Mucosa of descending colon (tissue), 3 donors: ENCODE measurements around the gene LRIT3. TPM values are rescaled to one million over a fixed set of nuclear protein-coding genes. Genes with fewer than 3 reads are reported as not detected.
A peak's percentile ranks its signal among the peaks of the same experiment; 100 is the strongest.

Source experiments
- ATAC-seq: fragments of 200-7000 bp; cut with Tn5 transposase; one replicate; pipeline ENCODE4 v1.9.1; 2020; ENCODE audit warnings: mild to moderate bottlenecking, moderate library complexity
- DNase-seq, 3 donors: peaks; one replicate each; pipeline ENCODE4 v3.0.0-alpha.2; 2020
- H3K36me3 ChIP-seq: fragments of 200-600 bp; one replicate; pipeline ENCODE4 v1.8.0; 2021; ENCODE audit warnings: low read depth, mild to moderate bottlenecking
- H3K4me1 ChIP-seq: fragments of 200-600 bp; one replicate; pipeline ENCODE4 v1.8.0; 2021; ENCODE audit warnings: low read depth, mild to moderate bottlenecking
- H3K4me3 ChIP-seq: fragments of 200-600 bp; one replicate; pipeline ENCODE4 v1.8.0; 2021; ENCODE audit warnings: mild to moderate bottlenecking
- H3K9me3 ChIP-seq: fragments of 200-600 bp; one replicate; pipeline ENCODE4 v1.8.0; 2021; ENCODE audit warnings: mild to moderate bottlenecking
- CTCF ChIP-seq: fragments of 200-600 bp; IDR thresholded peaks from one replicate; pipeline ENCODE4 v1.8.0; 2022; ENCODE audit warnings: antibody characterized with exemption, mild to moderate bottlenecking
- intact Hi-C, 2 donors: fragments of 100-400 bp; cut with DNase I in 1 of 2; cut with micrococcal nuclease in 1 of 2; formaldehyde crosslinking; loops; one replicate each; pipeline versions ENCODE4 v1.11.0 to v1.11.1; 2022; cut with DNase I, micrococcal nuclease
- total RNA-seq, 3 donors: library from RNA; stranded (reverse); fragmentation: NEBNext Ultra II Directional in 2 of 3; extraction: Animal tissue kit (Norgen Biotek cat#: 25700) in 2 of 3; gene quantifications; one replicate each; pipeline versions ENCODE4 v1.2.1 to v1.2.4, GENCODE V29; 2021 to 2023
- donor health status: DM: no; HTN: no; CAD: no; lungs with moderate emphysema.
- donor health status: DM: no; HTN: no; CAD: no.
- donor health status: DM: no; HTN: yes; CAD: no.

Gene LRIT3
- total RNA-seq, 3 donors from 2014 or later = 0.06 TPM; not detected in 2

- Histone ChIP-seq H3K9me3 (no peaks in the 10 kb centered on the region), H3K36me3 (no peaks in the 10 kb centered on the region), H3K4me1 (peaks cover 3% of the 10 kb centered on the region), H3K4me3 (no peak overlapping the region)
- no peak for ATAC-seq
- intact Hi-C loops = loop anchor here in 1 of 2 donors (2.0 kb wide), 1 partner anchor 53 kb away; no protein-coding TSS in a partner anchor
- no peak for DNase-seq
- no peak for TF ChIP-seq CTCF
These were observed 65.8 kb downstream of the LRIT3 start for GRCh38 chr4:109913596-109914241.

- no peak for TF ChIP-seq CTCF
- H3K36me3 ChIP-seq = no peaks in the 10 kb centered on the region
- intact Hi-C loops = no loop called here
- ATAC-seq (peak; percentile 85), DNase-seq (peak in 1 of 3 donors; percentile 9)
- H3K9me3 ChIP-seq = no peaks in the 10 kb centered on the region
- H3K4me1 ChIP-seq = peaks cover 3% of the 10 kb centered on the region
- H3K4me3 ChIP-seq = no peak overlapping the region
These were observed 66.4 kb downstream of the LRIT3 start for GRCh38 chr4:109914322-109914721.

GRCh38 chr4:109915385-109916026, 67.6 kb downstream of the LRIT3 start:
- Histone ChIP-seq H3K4me3 (no peak overlapping the region), H3K4me1 (peaks cover 3% of the 10 kb centered on the region), H3K9me3 (no peaks in the 10 kb centered on the region), H3K36me3 (no peaks in the 10 kb centered on the region)
- no peak for TF ChIP-seq CTCF
- ATAC-seq (peak; percentile 67), DNase-seq (no peak)
- intact Hi-C loops = no loop called here

- no peak for DNase-seq
- Histone ChIP-seq H3K9me3 (no peaks in the 10 kb centered on the region), H3K4me1 (peaks cover 3% of the 10 kb centered on the region), H3K4me3 (no peak overlapping the region), H3K36me3 (no peaks in the 10 kb centered on the region)
- peak; percentile 6 for ATAC-seq
- intact Hi-C loops = no loop called here
- no peak for TF ChIP-seq CTCF
These were observed 68.1 kb downstream of the LRIT3 start for GRCh38 chr4:109916027-109916409.

GRCh38 chr4:109921384-109921808, 73.5 kb downstream of the LRIT3 start:
- no peak for DNase-seq
- no peaks in the 10 kb centered on the region for H3K36me3 ChIP-seq
- no peak for ATAC-seq
- H3K4me3 ChIP-seq = no peak overlapping the region
- no peaks in the 10 kb centered on the region for H3K4me1 ChIP-seq
- intact Hi-C loops = no loop called here
- no peaks in the 10 kb centered on the region for H3K9me3 ChIP-seq
- no peak for TF ChIP-seq CTCF

Other genes with a start within 250 kb of the LRIT3 start
- 10 to 100 TPM; 40.1 to 81.5 (median 78.7) TPM for gene CASP6, start 144.7 kb upstream of the LRIT3 start, total RNA-seq
- 10 to 100 TPM; 30.9 to 45.3 (median 43.5) TPM for gene PLA2G12A, start 118.0 kb upstream of the LRIT3 start, total RNA-seq
- gene CFI, start 46.1 kb upstream of the LRIT3 start, total RNA-seq = 10 to 100 TPM in 1 of 3 donors, 1 to 10 TPM in 2; 3.3 to 11.8 (median 6.6) TPM
- gene GAR1, start 32.3 kb upstream of the LRIT3 start, total RNA-seq = 10 to 100 TPM; 10.3 to 15.9 (median 11.5) TPM
- gene RRH, start 20.1 kb upstream of the LRIT3 start, total RNA-seq = not detected
- gene EGF, start 64.8 kb downstream of the LRIT3 start, total RNA-seq = 1 to 10 TPM; 1.6 to 2.6 (median 2.5) TPM